Activated T-helper 1 cell treated with anti-CD3 and anti-CD28 coated beads, Interleukin-12 subunit alpha, Interleukin-12 subunit beta, Interleukin-2, Interleukin-4 antibody, amounts not matched to agents 30 ng/mL and 10 ng/mL and 1 ng/mL, durations not matched to agents 14 hours and 24 hours and 36 hours (primary cell): Measurements from ENCODE around the gene NEU1. TPM values are rescaled to one million over a fixed set of nuclear protein-coding genes. Genes with fewer than 3 reads are reported as not detected.
"Not testable (repeated sequence)": the region's sequence is repeated elsewhere in the genome, so short reads cannot be mapped to it uniquely, and the experiment has no call there.

ENCODE experiments used
- DNase-seq: peaks from one replicate; pipeline ENCODE4 v3.0.0; 2021; ENCODE audit warnings: low spot score
- H3K27ac Mint-ChIP-seq: one replicate; pipeline ENCODE4 v1.8.0; 2021; ENCODE audit warnings: mild to moderate bottlenecking, mixed read lengths
- H3K27me3 Mint-ChIP-seq: one replicate; pipeline ENCODE4 v1.8.0; 2022; ENCODE audit warnings: mild to moderate bottlenecking, moderate library complexity, mixed read lengths; ENCODE audit not compliant: insufficient read depth
- H3K36me3 Mint-ChIP-seq: one replicate; pipeline ENCODE4 v1.8.0; 2021; ENCODE audit warnings: low read depth, mixed read lengths
- H3K4me1 Mint-ChIP-seq: one replicate; pipeline ENCODE4 v1.8.0; 2021; ENCODE audit warnings: low read depth, mixed read lengths
- H3K4me3 Mint-ChIP-seq: one replicate; pipeline ENCODE4 v1.8.0; 2021; ENCODE audit warnings: mild to moderate bottlenecking, moderate library complexity, mixed read lengths
- H3K9me3 Mint-ChIP-seq: one replicate; pipeline ENCODE4 v1.8.0; 2021; ENCODE audit warnings: mixed read lengths
- intact Hi-C: fragments of 100-400 bp; cut with micrococcal nuclease; formaldehyde crosslinking; loops from one replicate; pipeline ENCODE4 v1.15.1; 2024
- total RNA-seq: library from RNA; stranded (reverse); gene quantifications from 2 replicates; pipeline ENCODE4 v1.2.3, GENCODE V29; 2022

Gene NEU1
- total RNA-seq, 1 donor from 2014 or later, result 24.3 TPM

DNA sequence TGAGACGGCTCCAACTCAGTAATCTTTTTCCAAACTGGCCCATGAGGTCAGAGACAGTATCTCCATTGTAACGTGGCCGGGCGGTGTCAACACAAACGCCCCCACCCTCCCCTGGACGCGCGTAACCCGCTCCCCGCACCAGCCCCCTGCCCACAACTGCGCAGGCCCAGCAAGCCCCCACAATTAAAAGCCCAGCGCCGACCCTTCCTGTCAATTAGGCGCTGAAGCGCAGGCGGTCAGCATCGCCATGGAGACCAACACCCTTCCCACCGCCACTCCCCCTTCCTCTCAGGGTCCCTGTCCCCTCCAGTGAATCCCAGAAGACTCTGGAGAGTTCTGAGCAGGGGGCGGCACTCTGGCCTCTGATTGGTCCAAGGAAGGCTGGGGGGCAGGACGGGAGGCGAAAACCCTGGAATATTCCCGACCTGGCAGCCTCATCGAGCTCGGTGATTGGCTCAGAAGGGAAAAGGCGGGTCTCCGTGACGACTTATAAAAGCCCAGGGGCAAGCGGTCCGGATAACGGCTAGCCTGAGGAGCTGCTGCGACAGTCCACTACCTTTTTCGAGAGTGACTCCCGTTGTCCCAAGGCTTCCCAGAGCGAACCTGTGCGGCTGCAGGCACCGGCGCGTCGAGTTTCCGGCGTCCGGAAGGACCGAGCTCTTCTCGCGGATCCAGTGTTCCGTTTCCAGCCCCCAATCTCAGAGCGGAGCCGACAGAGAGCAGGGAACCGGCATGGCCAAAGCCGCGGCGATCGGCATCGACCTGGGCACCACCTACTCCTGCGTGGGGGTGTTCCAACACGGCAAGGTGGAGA is 47.4 kb downstream of the NEU1 start, which contains the start of the genes HSPA1A and HSPA1L:
HSPA1A (plus strand) TSS at position 519 of the 814 bp plus-strand sequence; CDS start at position 733, 214 bp downstream.
HSPA1L (minus strand) TSS at position 259 of the 814 bp plus-strand sequence. CDS start 3,311 bp downstream, outside the sequence.
- intact Hi-C loops, result loop anchor here (2.0 to 10.0 kb wide), 2 partner anchors 20 to 1040 kb away; partner anchors contain the start of genes PSMB9 and TAP1
- H3K4me3 Mint-ChIP-seq, result peak within 1 kb of the TSS; percentile 93

DNA sequence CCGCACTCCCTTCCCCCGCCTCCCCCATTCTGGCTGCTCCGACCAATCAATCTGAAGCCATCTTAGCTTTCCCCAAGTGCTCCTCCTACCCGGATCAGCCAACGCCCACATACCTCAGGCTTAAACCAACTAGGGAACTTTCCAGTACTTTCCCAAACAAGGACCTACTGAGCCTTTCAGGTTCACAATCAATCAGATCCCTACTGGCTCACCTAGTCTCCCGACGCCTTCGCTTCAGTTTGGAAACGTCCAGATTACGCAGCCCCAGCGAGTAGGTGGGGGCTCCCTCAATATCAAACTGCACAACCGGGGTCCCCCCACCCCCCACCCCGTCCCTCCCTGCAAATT is 48.0 kb downstream of the NEU1 start:
- Mint-ChIP-seq H3K4me1 (peaks cover 47% of the 10 kb centered on the region), H3K27me3 (no peaks in the 10 kb centered on the region), H3K27ac (peak overlapping the region; percentile 95), H3K36me3 (peaks cover 19% of the 10 kb centered on the region), H3K9me3 (no peaks in the 10 kb centered on the region), H3K4me3 (peak overlapping the region; percentile 93)
- intact Hi-C loops, result loop anchor here (2.0 to 10.0 kb wide), 3 partner anchors 20 to 1040 kb away; partner anchors contain the start of genes GPSM3, PBX2, PSMB9 and TAP1
- peak; percentile 73 for DNase-seq

More for the DNA sequence above, 47.4 kb downstream of the NEU1 start, which contains the start of the genes HSPA1A and HSPA1L:
- Mint-ChIP-seq H3K9me3 (no peaks in the 10 kb centered on the region), H3K4me1 (peaks cover 50% of the 10 kb centered on the region), H3K27me3 (no peaks in the 10 kb centered on the region), H3K36me3 (peaks cover 18% of the 10 kb centered on the region), H3K27ac (peak within 1 kb of the TSS; percentile 95)
- peak; percentile 75 for DNase-seq

DNA sequence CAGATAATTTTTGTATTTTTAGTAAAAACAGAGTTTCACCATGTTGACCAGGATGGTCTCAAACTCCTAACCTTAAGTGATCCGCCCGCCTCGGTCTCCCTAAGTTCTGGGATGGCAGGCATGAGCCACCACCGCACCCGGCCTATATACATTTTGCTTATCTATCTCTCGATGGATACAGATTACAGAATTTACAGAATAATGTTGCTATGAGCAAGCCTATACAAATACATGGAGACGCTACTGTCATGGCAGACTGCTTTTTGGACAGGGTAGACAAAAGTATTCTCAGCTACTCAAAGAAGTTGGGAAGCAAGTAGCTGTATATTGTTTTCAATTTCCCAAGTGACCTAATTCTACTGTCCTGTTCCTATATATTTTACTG is 49.2 kb downstream of the NEU1 start:
- H3K4me1 Mint-ChIP-seq, result peaks cover 37% of the 10 kb centered on the region
- H3K36me3 Mint-ChIP-seq, result peaks cover 20% of the 10 kb centered on the region
- H3K27ac Mint-ChIP-seq, result peak overlapping the region; percentile 95
- no peaks in the 10 kb centered on the region for H3K27me3 Mint-ChIP-seq
- H3K9me3 Mint-ChIP-seq, result no peaks in the 10 kb centered on the region
- H3K4me3 Mint-ChIP-seq, result peak overlapping the region; percentile 73
- intact Hi-C loops, result loop anchor here (2.0 to 10.0 kb wide), 4 partner anchors 17 to 1041 kb away; partner anchors contain the start of genes GPSM3, PBX2, PSMB9 and TAP1
- DNase-seq, result no peak

DNA sequence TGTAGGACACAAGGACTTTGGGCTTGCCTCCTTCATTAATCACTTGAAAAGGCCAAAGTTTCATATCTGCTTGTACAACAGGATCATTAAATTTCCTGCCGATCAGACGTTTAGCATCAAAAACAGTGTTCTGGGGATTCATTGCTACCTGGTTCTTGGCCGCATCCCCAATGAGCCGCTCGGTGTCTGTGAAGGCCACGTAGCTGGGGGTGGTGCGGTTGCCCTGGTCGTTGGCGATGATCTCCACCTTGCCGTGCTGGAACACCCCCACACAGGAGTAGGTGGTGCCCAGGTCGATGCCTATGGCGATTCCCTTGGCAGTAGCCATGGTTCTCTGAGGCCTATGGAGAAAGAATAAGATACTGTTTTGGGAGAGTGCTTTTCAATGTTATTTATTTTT is 51.0 kb downstream of the NEU1 start:
- Mint-ChIP-seq H3K4me3 (no peak overlapping the region), H3K4me1 (peaks cover 27% of the 10 kb centered on the region), H3K9me3 (no peaks in the 10 kb centered on the region), H3K27me3 (no peaks in the 10 kb centered on the region), H3K36me3 (peaks cover 16% of the 10 kb centered on the region), H3K27ac (peak overlapping the region; percentile 95)
- no peak for DNase-seq
- intact Hi-C loops, result loop anchor here (2.0 to 10.0 kb wide), 4 partner anchors 15 to 1043 kb away; partner anchors contain the start of genes GPSM3, PBX2, PSMB9 and TAP1

DNA sequence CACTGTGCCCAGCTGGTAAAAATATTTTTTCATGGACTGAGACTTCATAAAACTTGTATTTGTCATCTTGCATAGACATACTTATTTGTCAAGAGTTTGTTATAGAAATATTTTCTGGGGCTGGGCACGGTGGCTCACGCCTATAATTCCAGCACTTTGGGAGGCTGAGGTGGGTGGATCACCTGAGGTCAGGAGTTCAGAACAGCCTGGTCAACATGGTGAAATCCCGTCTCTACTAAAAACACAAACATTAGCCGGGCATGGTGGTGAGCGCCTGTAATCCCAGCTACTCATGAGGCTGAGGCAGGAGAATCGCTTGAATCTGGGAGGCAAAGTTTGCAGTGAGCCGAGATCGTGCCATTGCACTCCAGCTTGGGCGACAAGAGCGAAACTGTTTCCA is 54.0 kb downstream of the NEU1 start:
- H3K27me3 Mint-ChIP-seq, DNase-seq, H3K27ac Mint-ChIP-seq, H3K9me3 Mint-ChIP-seq, intact Hi-C loops, H3K4me3 Mint-ChIP-seq: not testable (repeated sequence)
- Mint-ChIP-seq H3K4me1 (peaks cover 30% of the 10 kb centered on the region), H3K36me3 (peaks cover 20% of the 10 kb centered on the region)

Other genes with a start within 250 kb of the NEU1 start
- gene AIF1, start 247.6 kb downstream of the NEU1 start, total RNA-seq, result 55.5 and 61.5 TPM in 2 replicates
- gene PRRC2A, start 242.1 kb downstream of the NEU1 start, total RNA-seq, result 281 and 283 TPM in 2 replicates
- 319 and 323 TPM in 2 replicates for gene BAG6, start 210.2 kb downstream of the NEU1 start, total RNA-seq
- 1.8 and 3.7 TPM in 2 replicates for gene APOM, start 206.9 kb downstream of the NEU1 start, total RNA-seq
- 18.1 and 19.1 TPM in 2 replicates for gene C6orf47, start 202.0 kb downstream of the NEU1 start, total RNA-seq
- gene GPANK1, start 197.8 kb downstream of the NEU1 start, total RNA-seq, result 34.8 and 37.2 TPM in 2 replicates
- 302 and 308 TPM in 2 replicates for gene CSNK2B, start 196.7 kb downstream of the NEU1 start, total RNA-seq
- gene LY6G5B, start 192.8 kb downstream of the NEU1 start, total RNA-seq, result 29.5 and 35.1 TPM in 2 replicates
- 4.7 and 4.9 TPM in 2 replicates for gene LY6G5C, start 181.8 kb downstream of the NEU1 start, total RNA-seq
- 45.7 and 46.5 TPM in 2 replicates for gene ABHD16A, start 159.5 kb downstream of the NEU1 start, total RNA-seq
- gene LY6G6F, start 156.0 kb downstream of the NEU1 start, total RNA-seq, result not detected in 2 replicates
- gene LY6G6D, start 147.5 kb downstream of the NEU1 start, total RNA-seq, result not detected in 2 replicates
- not detected in 2 replicates for gene LY6G6C, start 141.1 kb downstream of the NEU1 start, total RNA-seq
- not detected in 2 replicates for gene MPIG6B, start 139.4 kb downstream of the NEU1 start, total RNA-seq
- 4.9 and 5.7 TPM in 2 replicates for gene DDAH2, start 133.5 kb downstream of the NEU1 start, total RNA-seq
- 398 and 399 TPM in 2 replicates for gene CLIC1, start 126.3 kb downstream of the NEU1 start, total RNA-seq
- 80.5 and 83.4 TPM in 2 replicates for gene MSH5, start 122.8 kb downstream of the NEU1 start, total RNA-seq
- gene SAPCD1, start 100.2 kb downstream of the NEU1 start, total RNA-seq, result 16.7 and 17.0 TPM in 2 replicates
- gene VWA7, start 85.5 kb downstream of the NEU1 start, total RNA-seq, result 2.9 and 5.0 TPM in 2 replicates
- 150 and 161 TPM in 2 replicates for gene VARS1, start 67.1 kb downstream of the NEU1 start, total RNA-seq
- 136 and 137 TPM in 2 replicates for gene LSM2, start 55.9 kb downstream of the NEU1 start, total RNA-seq
- gene HSPA1L, start 47.5 kb downstream of the NEU1 start, total RNA-seq, result 2.2 and 2.9 TPM in 2 replicates
- 173 and 175 TPM in 2 replicates for gene HSPA1A, start 47.3 kb downstream of the NEU1 start, total RNA-seq
- gene HSPA1B, start 35.1 kb downstream of the NEU1 start, total RNA-seq, result 152 and 155 TPM in 2 replicates
- 0.12 TPM in 1 of 2 replicates, not detected in the other for gene SLC44A4, start 16.2 kb upstream of the NEU1 start, total RNA-seq
- gene EHMT2, start 34.9 kb upstream of the NEU1 start, total RNA-seq, result 75.9 and 80.4 TPM in 2 replicates
- gene ZBTB12, start 39.3 kb upstream of the NEU1 start, total RNA-seq, result 4.6 and 5.1 TPM in 2 replicates
- gene C2, start 64.9 kb upstream of the NEU1 start, total RNA-seq, result 0.88 and 1.6 TPM in 2 replicates
- 0.21 TPM in 1 of 2 replicates, not detected in the other for gene CFB, start 83.3 kb upstream of the NEU1 start, total RNA-seq
- 92.3 and 97.7 TPM in 2 replicates for gene NELFE, start 96.2 kb upstream of the NEU1 start, total RNA-seq
- gene SKIC2, start 96.4 kb upstream of the NEU1 start, total RNA-seq, result 85.8 and 101 TPM in 2 replicates
- 14.1 and 15.2 TPM in 2 replicates for gene DXO, start 109.3 kb upstream of the NEU1 start, total RNA-seq
- 4.0 and 4.1 TPM in 2 replicates for gene C4A, start 119.2 kb upstream of the NEU1 start, total RNA-seq
- 4.1 and 4.7 TPM in 2 replicates for gene C4B, start 152.0 kb upstream of the NEU1 start, total RNA-seq
- 0.34 and 0.36 TPM in 2 replicates for gene CYP21A2, start 175.6 kb upstream of the NEU1 start, total RNA-seq
- 2.0 and 4.4 TPM in 2 replicates for gene TNXB, start 246.5 kb upstream of the NEU1 start, total RNA-seq